Naive thymus-derived CD4-positive, alpha-beta T cell (primary cell): ENCODE measurements around the gene DHRS1. TPM values are rescaled to one million over a fixed set of nuclear protein-coding genes. Genes with fewer than 3 reads are reported as not detected.

Experiments used
- ATAC-seq: fragments of 150-1000 bp; cut with Tn5 transposase; 2 replicates; pipeline ENCODE4 v1.10.0; 2021; ENCODE audit warnings: mild to moderate bottlenecking, moderate library complexity
- CTCF ChIA-PET: fragments of 350-600 bp; sonication (Branson Sonifier 250); formaldehyde crosslinking; loops from one replicate; lab custom pipeline; 2021; ENCODE audit warnings: antibody characterized with exemption; lab: Charles Lee
- POLR2A ChIA-PET: fragments of 350-600 bp; sonication (Branson Sonifier 250); formaldehyde crosslinking; loops from one replicate; lab custom pipeline; 2021; ENCODE audit warnings: antibody characterized with exemption, inconsistent platforms; lab: Charles Lee
- DNase-seq, 9 donors: peaks; one replicate each; pipeline versions ENCODE4 v3.0.0 to v3.0.0-alpha.2; 2020 to 2022; ENCODE audit warnings: mixed read lengths in 1 of 9
- H3K27ac ChIP-seq: one replicate; pipeline ENCODE4 v1.7.0; 2013; ENCODE audit warnings: mild to moderate bottlenecking, low read depth, low read length, moderate library complexity
- H3K27me3 ChIP-seq, 2 donors: one replicate each; pipeline ENCODE4 v1.7.0; 2013; ENCODE audit warnings: low read length in 2 of 2, mild to moderate bottlenecking in 2 of 2, moderate library complexity in 2 of 2; ENCODE audit not compliant: control insufficient read depth in 2 of 2, insufficient read depth in 2 of 2
- H3K36me3 ChIP-seq, 3 experiments: 1 replicate in 2 of 3; 2 replicates in 1 of 3; pipeline ENCODE4 v1.7.0; 2013; ENCODE audit warnings: low read length in 3 of 3, mild to moderate bottlenecking in 3 of 3, moderate library complexity in 1 of 3; ENCODE audit not compliant: insufficient read depth in 3 of 3, control insufficient read depth in 2 of 3
- H3K4me1 ChIP-seq, 2 donors: one replicate each; pipeline ENCODE4 v1.7.0; 2013; ENCODE audit warnings: low read length in 2 of 2, mild to moderate bottlenecking in 2 of 2, moderate library complexity in 1 of 2; ENCODE audit not compliant: control insufficient read depth in 2 of 2, insufficient read depth in 2 of 2
- H3K4me3 ChIP-seq: 2 replicates; pipeline ENCODE4 v1.7.0; 2013; ENCODE audit warnings: mild to moderate bottlenecking, low read length
- H3K9me3 ChIP-seq, 3 experiments: 1 replicate in 2 of 3; 2 replicates in 1 of 3; pipeline ENCODE4 v1.7.0; 2013; ENCODE audit warnings: low read length in 3 of 3; ENCODE audit not compliant: control insufficient read depth in 2 of 3
- H3K27ac Mint-ChIP-seq, 9 donors: one replicate each; pipeline ENCODE4 v1.8.0; 2020 to 2022; ENCODE audit warnings: mixed read lengths in 9 of 9, mild to moderate bottlenecking in 8 of 9, moderate library complexity in 5 of 9, inconsistent platforms in 2 of 9
- H3K27me3 Mint-ChIP-seq, 5 donors: one replicate each; pipeline ENCODE4 v1.8.0; 2021 to 2022; ENCODE audit warnings: mixed read lengths in 5 of 5, mild to moderate bottlenecking in 1 of 5
- H3K36me3 Mint-ChIP-seq, 5 donors: one replicate each; pipeline ENCODE4 v1.8.0; 2020 to 2022; ENCODE audit warnings: mixed read lengths in 5 of 5, mild to moderate bottlenecking in 3 of 5, inconsistent platforms in 1 of 5
- H3K4me1 Mint-ChIP-seq, 7 donors: one replicate each; pipeline ENCODE4 v1.8.0; 2020 to 2022; ENCODE audit warnings: mixed read lengths in 7 of 7, mild to moderate bottlenecking in 3 of 7, inconsistent platforms in 1 of 7
- H3K4me3 Mint-ChIP-seq, 10 donors: one replicate each; pipeline ENCODE4 v1.8.0; 2020 to 2022; ENCODE audit warnings: mild to moderate bottlenecking in 10 of 10, mixed read lengths in 10 of 10, moderate library complexity in 6 of 10, inconsistent platforms in 2 of 10
- H3K9me3 Mint-ChIP-seq, 11 donors: one replicate each; pipeline ENCODE4 v1.8.0; 2020 to 2022; ENCODE audit warnings: mixed read lengths in 11 of 11, mild to moderate bottlenecking in 4 of 11, inconsistent platforms in 1 of 11, moderate library complexity in 1 of 11
- intact Hi-C, 2 donors: fragments of 100-400 bp; cut with micrococcal nuclease; formaldehyde crosslinking; loops; one replicate each; pipeline ENCODE4 v1.15.1; 2023
- polyA plus RNA-seq, 2 donors: library from polyadenylated mRNA; unstranded; fragments of 300-500 nt; fragmentation: Illumina TruSeq; gene quantifications; one replicate each; pipeline ENCODE4 v1.2.3, GENCODE V29; 2021
- total RNA-seq, 6 experiments: library from RNA in 5 of 6; stranded (reverse) in 5 of 6; gene quantifications; 1 replicate in 5 of 6; 2 replicates in 1 of 6; pipeline ENCODE4 v1.2.3 and lab custom pipeline; 2021 to 2026

The DHRS1 gene
- total and polyA plus RNA-seq, 7 experiments from 2014 or later: 21.3 to 38.4 (median 33.3) TPM

DNA sequence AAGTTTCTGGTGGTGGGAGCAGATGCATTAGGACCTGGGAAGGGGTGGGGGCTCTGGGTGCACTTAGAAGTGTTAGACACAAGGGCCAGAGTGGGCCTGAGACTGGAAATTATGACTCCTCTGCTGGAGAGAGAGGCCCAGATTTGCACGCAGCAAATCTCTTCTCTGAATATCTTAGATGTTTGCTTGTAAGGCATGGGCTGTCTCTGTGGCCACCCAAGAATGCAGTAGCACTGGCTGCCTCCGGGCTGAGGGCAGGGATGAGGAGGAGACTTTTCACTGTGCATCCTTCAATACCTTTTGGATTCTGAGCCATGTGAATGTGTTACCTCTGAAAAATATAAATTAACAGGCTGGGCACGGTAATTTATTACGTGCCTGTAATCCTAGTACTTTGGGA is 14.2 kb downstream of the DHRS1 start:
- POLR2A ChIA-PET: no interaction called here
- H3K4me3 Mint-ChIP-seq: no peak overlapping the region

DNA sequence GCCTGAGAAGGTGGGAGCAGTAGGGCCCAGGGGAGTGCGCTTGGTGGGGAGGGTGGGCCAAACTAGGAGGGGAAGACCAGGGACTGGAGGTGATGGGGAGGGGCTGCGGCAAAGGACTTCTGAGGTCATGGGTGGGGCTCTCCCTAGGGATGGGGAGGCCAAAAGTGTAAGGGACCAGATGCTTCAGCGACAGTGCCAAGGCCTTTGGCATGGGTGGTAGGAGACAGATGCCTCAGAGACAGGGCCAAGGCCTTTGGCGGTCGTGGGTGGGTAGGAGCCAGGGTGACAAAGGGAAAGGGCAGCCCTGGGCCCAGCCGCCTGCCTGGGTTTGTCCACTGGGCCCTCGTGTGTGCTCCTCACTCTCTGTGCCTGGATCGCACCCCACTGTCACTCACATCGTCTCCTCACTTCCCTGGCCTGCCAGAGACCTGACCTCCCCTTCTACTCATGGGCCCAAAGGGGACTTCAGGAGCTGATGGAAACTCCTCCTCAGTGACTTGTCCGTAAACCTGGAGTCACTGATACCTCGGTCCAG is 15.0 kb downstream of the DHRS1 start:
- H3K36me3 Mint-ChIP-seq: peaks cover 0 to 1% (median 0%) of the 10 kb centered on the region in 5 donors
- CTCF ChIA-PET: interaction anchor here (1.9 kb wide), 1 partner anchor 13 kb away, joined by 6 read pairs; no protein-coding TSS in a partner anchor
- H3K4me3 ChIP-seq: no peak overlapping the region
- no peaks in the 10 kb centered on the region for H3K9me3 ChIP-seq
- no peak overlapping the region for H3K4me3 Mint-ChIP-seq
- no peaks in the 10 kb centered on the region for H3K27me3 ChIP-seq
- DNase-seq (no peak), ATAC-seq (no peak)
- intact Hi-C loops: no loop called here
- no peaks in the 10 kb centered on the region for H3K9me3 Mint-ChIP-seq
- peaks cover 10 to 16% (median 12%) of the 10 kb centered on the region in 7 donors for H3K4me1 Mint-ChIP-seq
- H3K27ac ChIP-seq: no peak overlapping the region
- H3K27ac Mint-ChIP-seq: peak overlapping the region in 1 of 9 donors; percentile 88
- H3K36me3 ChIP-seq: peaks cover 0 to 4% (median 0%) of the 10 kb centered on the region in 3 experiments
- H3K4me1 ChIP-seq: peaks cover 1 to 5% of the 10 kb centered on the region in 2 donors
- H3K27me3 Mint-ChIP-seq: peaks cover 0 to 2% (median 0%) of the 10 kb centered on the region in 5 donors
- POLR2A ChIA-PET: no interaction called here

More for the DNA sequence above, 14.2 kb downstream of the DHRS1 start:
- peaks cover 0 to 12% (median 0%) of the 10 kb centered on the region in 3 experiments for H3K36me3 ChIP-seq
- Mint-ChIP-seq H3K4me1 (peaks cover 2 to 18% (median 4%) of the 10 kb centered on the region in 7 donors), H3K9me3 (no peaks in the 10 kb centered on the region), H3K36me3 (peaks cover 0 to 5% (median 2%) of the 10 kb centered on the region in 5 donors), H3K27me3 (peaks cover 0 to 2% (median 0%) of the 10 kb centered on the region in 5 donors), H3K27ac (peak overlapping the region in 3 of 9 donors; percentile 2 to 88 (median 28))
- intact Hi-C loops: no loop called here
- no peaks in the 10 kb centered on the region for H3K27me3 ChIP-seq
- H3K27ac ChIP-seq: no peak overlapping the region
- DNase-seq (no peak), ATAC-seq (no peak)
- no peaks in the 10 kb centered on the region for H3K4me1 ChIP-seq
- CTCF ChIA-PET: no interaction called here
- no peaks in the 10 kb centered on the region for H3K9me3 ChIP-seq
- H3K4me3 ChIP-seq: no peak overlapping the region

DNA sequence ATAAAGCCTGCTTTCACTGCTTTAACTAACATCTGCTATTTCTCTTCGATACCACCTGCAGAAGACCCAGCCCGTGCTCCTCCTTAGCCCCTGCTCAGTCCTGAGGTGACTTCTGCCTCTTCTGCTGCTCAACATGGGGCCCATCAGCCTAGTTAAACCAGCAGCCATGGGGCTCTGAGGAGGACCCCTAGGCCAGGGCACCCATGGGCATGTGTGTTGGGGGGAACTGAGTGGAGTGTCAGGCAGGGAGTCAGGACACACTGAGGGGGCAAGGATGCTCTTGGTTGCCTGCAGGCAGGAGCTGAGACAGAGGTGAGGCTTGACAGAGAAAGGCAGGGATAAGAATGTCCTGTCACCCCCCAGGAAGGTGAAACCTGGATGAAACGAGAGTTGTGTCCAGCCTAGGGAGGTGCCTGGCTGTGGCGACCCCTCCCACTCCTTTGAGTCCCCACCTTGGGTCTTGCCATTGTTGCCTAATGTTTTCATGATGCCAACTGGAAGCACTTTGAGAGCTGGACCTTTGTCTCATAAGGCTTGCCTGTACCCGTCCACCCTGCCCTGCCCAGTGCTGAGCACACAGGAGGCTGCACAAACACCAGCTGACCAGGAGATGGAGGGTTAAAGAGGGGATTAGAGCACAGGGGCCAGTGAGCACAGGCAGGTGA is 15.7 kb downstream of the DHRS1 start:
- H3K4me3 ChIP-seq: no peak overlapping the region
- ATAC-seq (no peak), DNase-seq (no peak)
- Mint-ChIP-seq H3K36me3 (peaks cover 0 to 1% (median 0%) of the 10 kb centered on the region in 5 donors), H3K9me3 (no peaks in the 10 kb centered on the region), H3K27me3 (peaks cover 0 to 2% (median 0%) of the 10 kb centered on the region in 5 donors), H3K27ac (peak overlapping the region in 3 of 9 donors; percentile 32 to 74 (median 47)), H3K4me3 (no peak overlapping the region), H3K4me1 (peaks cover 16 to 20% (median 18%) of the 10 kb centered on the region in 7 donors)
- intact Hi-C loops: no loop called here
- ChIA-PET CTCF (interaction anchor here (1.9 kb wide), 1 partner anchor 14 kb away, joined by 6 read pairs; no protein-coding TSS in a partner anchor), POLR2A (interaction anchor here (0.8 to 0.9 kb wide), 2 partner anchors 12 to 40 kb away, joined by 4 read pairs; partner anchors contain the start of gene RABGGTA)
- no peak overlapping the region for H3K27ac ChIP-seq
- H3K4me1 ChIP-seq: peaks cover 6 to 11% of the 10 kb centered on the region in 2 donors
- H3K27me3 ChIP-seq: no peaks in the 10 kb centered on the region
- no peaks in the 10 kb centered on the region for H3K36me3 ChIP-seq
- no peaks in the 10 kb centered on the region for H3K9me3 ChIP-seq

DNA sequence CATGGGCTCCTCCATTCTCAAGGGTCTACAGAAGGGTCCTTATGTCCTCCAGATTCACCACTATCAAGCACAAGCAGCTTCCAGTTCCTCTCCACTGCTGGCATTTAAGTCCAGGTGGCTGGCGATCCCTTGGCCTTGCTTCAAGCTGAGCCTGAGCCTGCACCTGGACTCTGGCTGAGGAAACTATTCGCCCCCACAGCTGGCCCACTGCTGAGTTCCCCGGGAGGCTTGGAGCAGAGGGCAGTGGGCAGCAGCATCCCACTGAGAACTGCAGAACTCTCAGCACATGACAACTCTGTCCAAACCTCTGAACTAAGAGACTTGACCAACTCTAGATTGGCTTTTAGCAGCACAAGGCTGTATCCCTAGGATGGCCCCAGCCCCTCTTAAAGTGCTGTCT is 16.8 kb downstream of the DHRS1 start:
- ATAC-seq: no peak
- Mint-ChIP-seq H3K27me3 (peaks cover 0 to 2% (median 0%) of the 10 kb centered on the region in 5 donors), H3K9me3 (peaks cover 0 to 3% (median 0%) of the 10 kb centered on the region in 11 donors), H3K36me3 (peaks cover 0 to 1% (median 0%) of the 10 kb centered on the region in 5 donors), H3K27ac (peak overlapping the region in 2 of 9 donors; percentile 22 to 73), H3K4me1 (peaks cover 22 to 27% (median 27%) of the 10 kb centered on the region in 7 donors), H3K4me3 (no peak overlapping the region)
- Histone ChIP-seq H3K27me3 (no peaks in the 10 kb centered on the region), H3K36me3 (no peaks in the 10 kb centered on the region), H3K9me3 (no peaks in the 10 kb centered on the region), H3K4me1 (peaks cover 6 to 14% of the 10 kb centered on the region in 2 donors), H3K27ac (no peak overlapping the region), H3K4me3 (no peak overlapping the region)
- POLR2A ChIA-PET: interaction anchor here (0.9 kb wide), 1 partner anchor 12 kb away, joined by 3 read pairs; no protein-coding TSS in a partner anchor
- intact Hi-C loops: no loop called here
- DNase-seq: no peak
- CTCF ChIA-PET: interaction anchor here (0.6 to 1.9 kb wide), 4 partner anchors 15 to 149 kb away, joined by 3 to 6 read pairs (median 4); partner anchors contain the start of gene CIDEB

DNA sequence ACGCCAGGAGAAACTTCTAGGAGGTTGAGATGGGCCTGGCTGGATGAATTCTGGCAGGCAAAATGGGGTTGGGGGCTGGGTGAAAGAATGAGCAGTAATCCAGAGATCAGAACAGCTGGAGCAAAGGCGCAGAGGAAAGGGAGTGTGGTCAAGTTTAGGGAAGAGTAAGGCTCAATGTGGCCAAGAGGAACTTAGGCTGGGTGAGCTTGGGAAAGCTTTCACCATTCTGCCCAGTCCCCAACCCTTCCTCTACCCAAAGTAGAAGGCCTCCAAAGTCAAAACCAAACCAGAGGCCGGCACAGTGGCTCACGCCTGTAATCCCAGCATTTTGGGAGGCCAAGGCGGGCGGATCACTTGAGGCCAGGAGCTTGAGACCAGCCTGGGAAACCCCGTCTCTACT is 17.9 kb downstream of the DHRS1 start:
- no peaks in the 10 kb centered on the region for H3K9me3 ChIP-seq
- no peaks in the 10 kb centered on the region for H3K36me3 ChIP-seq
- Mint-ChIP-seq H3K4me1 (peaks cover 25 to 35% (median 32%) of the 10 kb centered on the region in 7 donors), H3K27me3 (peaks cover 0 to 2% (median 0%) of the 10 kb centered on the region in 5 donors), H3K36me3 (peaks cover 0 to 6% (median 0%) of the 10 kb centered on the region in 5 donors), H3K27ac (peak overlapping the region in 3 of 9 donors; percentile 50 to 70 (median 63)), H3K4me3 (no peak overlapping the region), H3K9me3 (peaks cover 0 to 3% (median 0%) of the 10 kb centered on the region in 11 donors)
- no peak for DNase-seq
- no peak overlapping the region for H3K4me3 ChIP-seq
- no peaks in the 10 kb centered on the region for H3K27me3 ChIP-seq
- CTCF ChIA-PET: interaction anchor here (1.7 kb wide), 1 partner anchor 26 kb away, joined by 5 read pairs; the partner anchor contains the start of gene CIDEB
- intact Hi-C loops: no loop called here
- H3K4me1 ChIP-seq: peaks cover 6 to 14% of the 10 kb centered on the region in 2 donors
- no peak for ATAC-seq
- H3K27ac ChIP-seq: no peak overlapping the region
- POLR2A ChIA-PET: interaction anchor here (0.6 to 1.0 kb wide), 3 partner anchors 10 to 38 kb away, joined by 3 read pairs; partner anchors contain the start of gene RABGGTA

DNA sequence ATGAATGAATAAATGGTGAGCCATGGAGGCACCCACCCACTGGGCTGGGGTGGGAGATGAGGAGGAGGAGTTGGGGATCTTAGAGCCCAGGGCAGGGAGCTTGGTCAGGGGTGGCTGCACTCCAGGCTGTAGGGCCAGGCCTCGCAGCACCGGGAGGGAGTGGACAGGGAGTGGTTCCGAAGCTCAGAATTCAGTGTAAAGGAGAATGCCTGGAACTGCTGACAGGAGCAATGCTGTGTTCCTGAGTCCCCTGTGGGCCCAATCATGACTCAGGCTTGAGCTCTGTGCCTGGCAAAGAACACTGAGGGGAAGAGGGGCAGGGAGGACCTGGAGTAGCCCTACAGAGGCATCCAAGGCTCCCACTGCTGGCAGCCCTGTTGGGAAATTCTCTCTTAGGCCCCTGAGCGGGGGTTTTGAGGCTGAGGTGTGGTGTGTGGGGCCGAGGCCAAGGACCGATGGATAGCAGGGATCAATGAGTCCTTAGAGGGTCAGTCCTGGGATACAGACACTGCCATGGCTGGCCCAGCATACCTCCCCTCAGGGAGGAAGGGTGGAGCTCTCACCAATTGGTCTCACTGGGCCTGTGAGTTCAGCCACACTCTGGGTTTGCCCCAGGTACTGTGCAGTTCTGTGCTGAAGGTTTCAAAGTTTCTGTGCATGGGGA is 18.7 kb downstream of the DHRS1 start:
- Histone ChIP-seq H3K27ac (no peak overlapping the region), H3K4me3 (no peak overlapping the region), H3K36me3 (no peaks in the 10 kb centered on the region), H3K27me3 (no peaks in the 10 kb centered on the region), H3K4me1 (peaks cover 6 to 14% of the 10 kb centered on the region in 2 donors), H3K9me3 (no peaks in the 10 kb centered on the region)
- H3K27ac Mint-ChIP-seq: peak overlapping the region in 3 of 9 donors; percentile 63 to 91 (median 70)
- H3K36me3 Mint-ChIP-seq: peaks cover 0 to 6% (median 0%) of the 10 kb centered on the region in 5 donors
- POLR2A ChIA-PET: interaction anchor here (0.8 to 1.0 kb wide), 3 partner anchors 9 to 58 kb away, joined by 3 to 4 read pairs (median 3); partner anchors contain the start of gene RABGGTA
- intact Hi-C loops: no loop called here
- no peak overlapping the region for H3K4me3 Mint-ChIP-seq
- ATAC-seq (no peak), DNase-seq (no peak)
- peaks cover 25 to 35% (median 31%) of the 10 kb centered on the region in 7 donors for H3K4me1 Mint-ChIP-seq
- H3K27me3 Mint-ChIP-seq: no peaks in the 10 kb centered on the region
- CTCF ChIA-PET: interaction anchor here (0.8 to 2.5 kb wide), 3 partner anchors 9 to 38 kb away, joined by 3 to 17 read pairs (median 4); partner anchors contain the start of genes DHRS1, NOP9 and TINF2
- H3K9me3 Mint-ChIP-seq: peaks cover 0 to 3% (median 0%) of the 10 kb centered on the region in 11 donors
